Stimulated activated CD4-positive, alpha-beta T cell treated with anti-CD3 and anti-CD28 coated beads, Interleukin-4, amount 100 ng/mL, for 1 hour (primary cell): Measurements from ENCODE around the gene MAPK1IP1L.
"Not testable (repeated sequence)": the region's sequence is repeated elsewhere in the genome, so short reads cannot be mapped to it uniquely, and the experiment has no call there.

ENCODE experiments used
- DNase-seq: peaks from one replicate; pipeline ENCODE4 v3.0.0-alpha.2; 2020

MAPK1IP1L gene

GRCh38 chr14:55051423-55052268 lies at the start of gene MAPK1IP1L:
Gene MAPK1IP1L, plus strand, starts transcription at chr14:55051647. Its CDS starts 10,037 bp downstream, at chr14:55061684.
- DNase-seq = peak; percentile 88

GRCh38 chr14:55005071-55005470 lies 46.4 kb upstream of the MAPK1IP1L start:
- DNase-seq = no peak

GRCh38 chr14:55015006-55015405 lies 36.4 kb upstream of the MAPK1IP1L start:
- no peak for DNase-seq

- DNase-seq = no peak
These were observed 31.4 kb upstream of the MAPK1IP1L start for GRCh38 chr14:55019968-55020554.

GRCh38 chr14:55024365-55024764 lies 27.1 kb upstream of the MAPK1IP1L start:
- not testable (repeated sequence) for DNase-seq

- DNase-seq = no peak
These were observed 25.5 kb upstream of the MAPK1IP1L start for GRCh38 chr14:55025948-55026347.

- DNase-seq = no peak
These were observed 25.0 kb upstream of the MAPK1IP1L start for GRCh38 chr14:55026441-55026792.

GRCh38 chr14:55026793-55027561 lies 24.5 kb upstream of the MAPK1IP1L start, which contains the start of the genes SOCS4 and WDHD1:
Gene SOCS4, plus strand, starts transcription at chr14:55027236. Its CDS starts 15,806 bp downstream, at chr14:55043042.
Gene WDHD1, minus strand, starts transcription at chr14:55027099. Its CDS starts 312 bp downstream, at chr14:55026787.
- peak; percentile 98 for DNase-seq

GRCh38 chr14:55028066-55028465 lies 23.4 kb upstream of the MAPK1IP1L start:
- DNase-seq = no peak

GRCh38 chr14:55028476-55028875 lies 23.0 kb upstream of the MAPK1IP1L start:
- no peak for DNase-seq

- no peak for DNase-seq
These were observed 20.3 kb upstream of the MAPK1IP1L start for GRCh38 chr14:55031190-55031589.

- DNase-seq = not testable (repeated sequence)
These were observed 13.5 kb upstream of the MAPK1IP1L start for GRCh38 chr14:55037995-55038394.

GRCh38 chr14:55038708-55039107 lies 12.7 kb upstream of the MAPK1IP1L start:
- no peak for DNase-seq

- DNase-seq = no peak
These were observed 7.9 kb upstream of the MAPK1IP1L start for GRCh38 chr14:55043528-55043927.

GRCh38 chr14:55045087-55045486 lies 6.4 kb upstream of the MAPK1IP1L start:
- DNase-seq = no peak

- DNase-seq = no peak
These were observed 4.0 kb upstream of the MAPK1IP1L start for GRCh38 chr14:55047301-55048053.

GRCh38 chr14:55048900-55049436 lies 2.5 kb upstream of the MAPK1IP1L start:
- no peak for DNase-seq

- DNase-seq = no peak
These were observed 353 bp upstream of the MAPK1IP1L start for GRCh38 chr14:55051165-55051422.

GRCh38 chr14:55052269-55052930 lies 953 bp downstream of the MAPK1IP1L start:
- DNase-seq = no peak

- DNase-seq = no peak
These were observed 1.6 kb downstream of the MAPK1IP1L start for GRCh38 chr14:55053018-55053417.

- no peak for DNase-seq
These were observed 2.1 kb downstream of the MAPK1IP1L start for GRCh38 chr14:55053500-55053899.

- DNase-seq = no peak
These were observed 2.7 kb downstream of the MAPK1IP1L start for GRCh38 chr14:55054098-55054497.
